OCI-M2 (cell line): ENCODE results near the gene WRAP53.

ENCODE experiments used
- DNase-seq: peaks from one replicate; lab custom pipeline; 2025; ENCODE audit not compliant: unreplicated experiment; lab: John Stamatoyannopoulos, UW

WRAP53 gene

DNA sequence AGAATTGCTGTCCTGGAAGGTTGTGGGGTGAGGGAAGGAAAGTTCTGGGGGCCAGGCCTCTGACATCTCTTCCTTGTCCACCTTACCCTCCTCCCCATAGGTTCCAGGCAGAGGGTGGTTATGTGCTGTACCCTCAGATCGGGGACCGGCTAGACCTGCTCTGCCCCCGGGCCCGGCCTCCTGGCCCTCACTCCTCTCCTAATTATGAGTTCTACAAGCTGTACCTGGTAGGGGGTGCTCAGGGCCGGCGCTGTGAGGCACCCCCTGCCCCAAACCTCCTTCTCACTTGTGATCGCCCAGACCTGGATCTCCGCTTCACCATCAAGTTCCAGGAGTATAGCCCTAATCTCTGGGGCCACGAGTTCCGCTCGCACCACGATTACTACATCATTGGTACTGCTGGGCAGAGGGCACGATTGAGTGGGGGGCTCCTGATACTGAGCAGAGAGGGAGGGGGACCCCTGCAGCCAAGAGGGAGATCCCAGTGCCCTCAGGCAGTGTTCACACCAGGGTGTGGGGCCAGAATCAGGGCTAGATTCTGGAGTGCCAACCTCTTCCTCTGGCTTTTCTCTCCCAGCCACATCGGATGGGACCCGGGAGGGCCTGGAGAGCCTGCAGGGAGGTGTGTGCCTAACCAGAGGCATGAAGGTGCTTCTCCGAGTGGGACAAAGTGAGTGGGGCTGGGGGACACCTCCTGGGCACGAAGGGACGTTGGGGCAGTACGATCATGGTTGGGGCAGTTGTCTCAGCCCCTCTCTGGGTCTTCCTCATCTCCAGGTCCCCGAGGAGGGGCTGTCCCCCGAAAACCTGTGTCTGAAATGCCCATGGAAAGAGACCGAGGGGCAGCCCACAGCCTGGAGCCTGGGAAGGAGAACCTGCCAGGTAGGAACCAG lies 19.8 kb downstream of the WRAP53 start:
- no peak for DNase-seq

- no peak for DNase-seq
Observed at GRCh38 chr17:7709031-7709430, 20.8 kb downstream of the WRAP53 start.

GRCh38 chr17:7710301-7710700 lies 22.0 kb downstream of the WRAP53 start:
- DNase-seq = no peak

DNA sequence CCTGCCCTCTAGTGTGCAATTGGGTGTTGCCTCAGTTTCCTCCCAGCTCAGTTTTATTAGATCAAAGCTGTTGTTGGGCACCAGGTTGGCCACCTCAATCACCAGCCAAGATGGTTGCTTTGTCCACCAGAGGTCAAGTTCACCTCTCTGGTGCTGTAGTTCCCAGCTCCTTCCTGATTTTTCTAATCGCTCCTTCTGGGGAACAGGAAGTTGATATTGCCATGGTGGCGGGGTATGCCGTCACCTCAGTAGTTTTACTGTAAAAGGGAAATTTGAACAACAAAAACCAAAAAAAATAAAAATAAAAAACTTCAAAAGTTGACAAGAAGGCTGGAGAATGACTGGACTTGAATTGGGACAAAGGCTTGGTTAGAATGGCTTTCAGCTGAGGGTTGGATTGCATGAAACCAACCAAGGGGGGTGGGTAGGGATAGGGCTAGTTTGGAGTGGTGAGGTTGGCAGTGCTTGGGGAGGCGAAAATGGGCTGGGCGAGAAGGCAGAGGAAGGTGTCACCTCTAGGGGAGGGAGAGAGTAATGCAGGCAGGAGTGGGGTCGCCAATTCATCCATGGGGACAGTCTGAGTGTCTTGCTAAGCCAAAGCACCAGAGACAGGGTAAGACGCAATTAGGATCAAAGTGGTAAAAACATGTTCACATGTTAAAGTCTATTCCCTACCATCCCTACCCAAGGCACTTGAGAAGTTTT lies 22.9 kb downstream of the WRAP53 start:
- no peak for DNase-seq

GRCh38 chr17:7712111-7712771 lies 24.0 kb downstream of the WRAP53 start:
- DNase-seq = no peak

GRCh38 chr17:7713782-7714181 lies 25.5 kb downstream of the WRAP53 start:
- no peak for DNase-seq

GRCh38 chr17:7714721-7715594 lies 26.7 kb downstream of the WRAP53 start:
- no peak for DNase-seq

GRCh38 chr17:7715936-7716886 lies 27.9 kb downstream of the WRAP53 start:
- DNase-seq = no peak

DNA sequence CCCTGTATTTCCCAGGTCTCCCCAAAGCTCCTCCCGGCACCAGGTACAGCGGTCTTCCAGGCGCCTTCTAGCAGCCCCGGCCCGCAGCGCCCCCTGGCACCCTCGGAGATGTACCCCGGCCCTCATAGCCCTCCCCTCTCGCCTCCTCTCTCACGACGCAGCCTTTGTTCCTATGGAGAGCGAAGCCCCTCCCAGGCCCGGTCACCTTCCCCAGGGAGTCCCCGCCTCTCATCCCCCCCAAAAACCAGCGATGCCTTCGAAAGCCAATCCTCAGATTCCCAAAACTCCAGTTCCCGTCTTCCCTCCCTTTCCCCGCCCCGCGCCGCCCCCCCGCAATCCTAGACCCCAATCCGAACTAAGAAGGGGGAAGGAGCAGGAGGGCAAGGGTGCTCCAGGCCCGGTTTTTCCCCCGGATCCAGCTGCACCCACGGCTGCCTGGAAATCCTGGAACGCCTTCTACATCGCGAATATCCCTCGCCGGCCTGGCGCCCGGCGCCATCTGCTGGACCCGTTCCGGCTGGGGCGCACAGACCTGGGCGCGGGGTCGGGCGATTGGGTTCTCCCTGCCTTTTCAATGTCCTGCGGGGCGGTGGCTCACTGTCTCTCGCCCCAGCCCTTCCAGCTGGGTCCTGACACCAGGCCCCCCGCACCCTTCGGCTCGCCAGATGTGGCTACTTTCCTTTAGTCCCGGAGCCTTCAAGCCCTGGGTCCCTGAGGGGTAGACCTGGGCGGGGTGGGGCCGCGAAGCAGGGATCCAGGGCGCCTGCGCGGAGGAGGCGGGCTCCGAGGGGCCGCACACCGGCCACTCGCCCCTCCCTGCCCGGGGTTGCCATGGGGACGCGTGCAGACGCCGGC lies 28.9 kb downstream of the WRAP53 start, which contains the start of gene DNAH2:
Gene DNAH2, plus strand, starts transcription at position 844 of the 855 bp plus-strand sequence. CDS start 1,991 bp downstream, outside the sequence.
- peak; percentile 51 for DNase-seq

DNA sequence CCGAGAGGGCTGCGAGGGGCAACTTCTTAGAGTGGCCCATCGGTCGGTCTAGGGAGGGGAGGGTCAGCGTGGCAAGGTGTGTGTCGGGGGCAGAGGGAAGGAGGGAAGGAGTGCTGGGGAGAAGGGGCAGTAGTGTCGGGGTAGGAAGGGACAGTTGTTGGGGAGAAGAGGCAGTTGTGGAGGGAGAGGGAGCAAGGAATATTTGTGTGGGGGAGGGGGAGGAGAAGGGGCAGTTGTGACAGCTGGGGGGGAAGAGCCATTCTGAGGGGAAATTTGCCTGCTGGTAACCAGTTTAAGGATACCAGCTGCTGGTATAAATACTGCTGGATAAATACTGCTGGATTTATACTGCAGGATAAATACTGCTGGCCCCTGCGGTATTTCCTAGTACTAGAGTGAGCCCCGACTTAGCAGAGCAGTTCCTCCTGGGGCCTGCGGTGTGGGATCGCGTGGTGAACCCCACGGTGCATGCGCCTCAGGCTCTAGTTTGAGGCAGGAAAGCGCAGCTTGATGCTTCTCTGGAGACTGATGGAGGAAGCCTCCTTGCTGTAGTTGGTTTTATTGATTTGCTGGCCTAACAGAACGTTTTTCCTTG lies 29.6 kb downstream of the WRAP53 start:
- DNase-seq = no peak

DNA sequence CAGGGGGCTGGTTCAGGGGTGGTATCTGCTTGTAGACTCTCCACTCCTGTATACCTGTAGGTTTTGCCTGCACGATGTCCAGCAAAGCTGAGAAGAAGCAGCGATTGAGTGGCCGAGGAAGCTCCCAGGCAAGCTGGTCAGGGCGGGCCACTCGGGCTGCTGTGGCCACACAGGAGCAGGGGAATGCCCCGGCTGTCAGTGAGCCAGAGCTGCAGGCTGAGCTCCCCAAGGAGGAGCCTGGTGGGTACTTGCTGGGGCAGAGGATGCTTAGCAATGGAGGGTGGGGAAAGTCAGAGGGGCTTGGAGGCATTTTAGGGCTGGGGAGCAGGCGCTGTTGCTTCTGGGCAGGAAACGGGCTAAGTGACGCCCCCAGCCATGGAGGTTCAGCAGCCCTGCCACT lies 31.4 kb downstream of the WRAP53 start:
- DNase-seq = no peak

DNA sequence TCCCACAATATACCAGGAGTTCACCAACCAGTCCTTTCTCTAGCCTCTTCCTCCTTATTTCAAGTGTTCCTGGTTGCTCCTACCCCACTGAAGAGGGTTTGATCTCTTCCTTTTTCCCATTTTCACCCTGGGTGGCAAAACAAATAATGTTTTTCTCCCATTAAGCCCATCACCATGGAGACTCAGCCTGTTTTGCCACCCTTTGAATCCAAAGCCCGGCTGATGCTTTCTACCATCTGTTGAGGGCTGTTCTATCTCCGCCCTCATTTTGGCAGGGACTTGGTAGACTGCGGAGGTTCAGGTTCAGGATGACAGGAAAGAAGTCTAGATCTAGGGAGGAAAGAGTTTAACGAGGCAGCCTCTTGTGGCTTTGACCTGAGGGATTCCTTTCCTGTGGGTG lies 31.8 kb downstream of the WRAP53 start:
- DNase-seq = no peak

DNA sequence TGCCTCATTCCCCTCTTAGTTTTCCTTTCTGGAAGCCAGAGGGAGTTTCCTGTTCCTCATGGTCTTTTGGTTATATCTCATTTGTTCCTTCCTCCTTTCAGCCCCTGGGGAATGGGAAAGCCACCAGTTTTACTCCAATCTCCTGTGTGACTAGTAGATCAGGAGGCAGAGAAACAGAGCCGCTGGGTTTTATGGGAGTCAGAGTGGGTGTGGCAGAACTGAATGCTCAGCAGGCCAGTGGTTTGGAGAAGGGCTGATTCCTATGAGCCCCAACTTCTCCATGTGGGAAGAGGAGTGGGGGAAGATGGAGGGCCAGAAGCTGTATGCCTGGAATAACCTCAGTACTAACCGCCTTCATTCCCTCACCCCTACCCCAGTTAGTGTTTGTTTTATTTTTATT lies 33.3 kb downstream of the WRAP53 start:
- DNase-seq = no peak

- no peak for DNase-seq
Observed at GRCh38 chr17:7727886-7728285, 39.6 kb downstream of the WRAP53 start.

GRCh38 chr17:7729816-7730215 lies 41.5 kb downstream of the WRAP53 start:
- no peak for DNase-seq

GRCh38 chr17:7732981-7733539 lies 44.8 kb downstream of the WRAP53 start:
- no peak for DNase-seq

- no peak for DNase-seq
Observed at GRCh38 chr17:7737601-7738000, 49.3 kb downstream of the WRAP53 start.

- no peak for DNase-seq
Observed at GRCh38 chr17:7739746-7740145, 51.5 kb downstream of the WRAP53 start.
